ENCODE measurements around the gene FLT4. TPM values are rescaled to one million over a fixed set of nuclear protein-coding genes. Genes with fewer than 3 reads are reported as not detected.

FLT4 gene
- total and polyA plus RNA-seq, 2 of the 13 experiments (the other 11 are each of a cell fraction or from before 2014, with no cell fraction given): not detected

GRCh38 chr5:180639287-180639686, 10.1 kb downstream of the FLT4 start:
- CTCF ChIA-PET (ENCODE audit: low intra/inter-chr PET ratio, low total read pairs): no interaction called here
- peaks cover 9 to 54% of the 10 kb centered on the region in 2 experiments; a peak in 4 of 5 replicates for H3K27me3 ChIP-seq (ENCODE audit: control insufficient read depth in 1 of 2, insufficient read depth in 2 of 2, low read length in 2 of 2)
- H2AFZ ChIP-seq (ENCODE audit: low read length): no peak overlapping the region
- no peaks in the 10 kb centered on the region for H3K9me3 ChIP-seq (ENCODE audit: low read length)
- no peaks in the 10 kb centered on the region for H4K20me1 ChIP-seq (ENCODE audit: insufficient read depth, low read length)
- in situ Hi-C loops (cut with HindIII; ENCODE audit: extremely low pct_ligation_motif_present, low pct_unique_long_range_greater_than_20kb): no loop called here
- POLR2A ChIA-PET: no interaction called here
- H3K36me3 ChIP-seq (replicated peaks in 1 of 2; ENCODE audit: control insufficient read depth in 1 of 2, insufficient read depth in 2 of 2, low read length in 2 of 2): no peaks in the 10 kb centered on the region
- H3K4me3 ChIP-seq (replicated peaks in 1 of 3; ENCODE audit: insufficient read depth in 1 of 3, low read depth in 2 of 3, low read length in 3 of 3): no peak overlapping the region
- H3K4me1 ChIP-seq (ENCODE audit: insufficient read depth, low read length): no peaks in the 10 kb centered on the region
- 6% methylated on average over 3 of the region's 3 CpGs for WGBS (ENCODE audit: low lambda C conversion rate)
- BruUV-seq (replicated peaks): no TSS peak
- intact Hi-C loops (cut with micrococcal nuclease; ENCODE audit: unreplicated experiment): no loop called here
- no peak for DNase-seq (ENCODE audit: low spot score)
- H3K27ac ChIP-seq (ENCODE audit: extremely low read length, insufficient read depth, low read length): no peak overlapping the region
- no peaks in the 10 kb centered on the region for H3K79me2 ChIP-seq (ENCODE audit: insufficient read depth, low read length)
- no peak for FAIRE-seq
- no peak for ATAC-seq
- H3K4me2 ChIP-seq (ENCODE audit: low read depth, low read length): no peak overlapping the region
- no peak overlapping the region for H3K9ac ChIP-seq (ENCODE audit: insufficient read depth, low read depth, low read length)
- no peak for TF ChIP-seq CSRNP1 (CRISPR knock-in tag; IDR thresholded peaks at IDR 0.05)
- no peak for TF ChIP-seq ZNF282 (IDR thresholded peaks at IDR 0.05; ENCODE audit: partially characterized antibody)
- TF ChIP-seq KDM4B (CRISPR knock-in tag; IDR thresholded peaks at IDR 0.05): no peak
- no peak for TF ChIP-seq MED1 (CRISPR knock-in tag; IDR thresholded peaks at IDR 0.05)
- TF ChIP-seq NONO (IDR thresholded peaks at IDR 0.05): no peak
- no peak for TF ChIP-seq NONO (CRISPR knock-in tag; conservative IDR thresholded peaks at IDR 0.05)
- no peak for TF ChIP-seq NKX3-1 (CRISPR knock-in tag; IDR thresholded peaks at IDR 0.05)
- no peak for TF ChIP-seq ZBTB40 (IDR thresholded peaks at IDR 0.05)
- TF ChIP-seq ZBTB40 (CRISPR knock-in tag; IDR thresholded peaks at IDR 0.05): no peak
- TF ChIP-seq ARID4A (CRISPR knock-in tag; IDR thresholded peaks at IDR 0.05; ENCODE audit: borderline replicate concordance): no peak
- no peak for TF ChIP-seq FLYWCH1 (CRISPR knock-in tag; IDR thresholded peaks at IDR 0.05)
